Testis (tissue), 3 donors: Measurements from ENCODE around the gene MGLL. TPM values are rescaled to one million over a fixed set of nuclear protein-coding genes. Genes with fewer than 3 reads are reported as not detected.
A peak's percentile ranks its signal among the peaks of the same experiment; 100 is the strongest.

ENCODE experiments used
- DNase-seq: peaks from one replicate; pipeline ENCODE4 v3.0.0-alpha.2; 2019
- H3K27ac ChIP-seq, 2 donors: fragments of 200-600 bp; sonication (generic); one replicate each; pipeline ENCODE4 v1.5.1; 2019
- H3K27me3 ChIP-seq: fragments of 200-600 bp; sonication (generic); one replicate; pipeline ENCODE4 v1.5.1; 2019
- H3K36me3 ChIP-seq: fragments of 200-600 bp; sonication (generic); one replicate; pipeline ENCODE4 v1.5.1; 2017; ENCODE audit warnings: low read depth; ENCODE audit errors: missing control alignments
- H3K4me1 ChIP-seq: fragments of 200-600 bp; sonication (generic); one replicate; pipeline ENCODE4 v1.5.1; 2019
- H3K4me3 ChIP-seq, 2 donors: fragments of 200-600 bp; sonication (generic); one replicate each; pipeline ENCODE4 v1.5.1; 2017 to 2019
- H3K9me3 ChIP-seq: fragments of 200-600 bp; sonication (generic); one replicate; pipeline ENCODE4 v1.5.1; 2017
- POLR2A ChIP-seq: fragments of 450-650 bp; IDR thresholded peaks from one replicate; pipeline ENCODE4 v1.6.1; 2017; ENCODE audit warnings: antibody characterized with exemption, mild to moderate bottlenecking, moderate library complexity
- WGBS, 2 donors: methylation state at CpG; one replicate each; pipeline ENCODE4 v1.1.5; 2018; 5-methylcytosine and 5-hydroxymethylcytosine counted together
- intact Hi-C: fragments of 100-400 bp; cut with DNase I; formaldehyde crosslinking; loops from one replicate; pipeline ENCODE4 v1.15.1; 2023; ENCODE audit warnings: low total_unique reads
- polyA plus RNA-seq: library from polyadenylated mRNA; stranded (reverse); fragments of 350-450 nt; fragmentation: Illumina TruSeq; extraction: RNeasy Lipid Tissue Mini Kit (QIAGEN cat#74804); gene quantifications from one replicate; pipeline ENCODE4 v1.2.3, GENCODE V29; 2014; ENCODE audit warnings: low read depth, low replicate concordance; ENCODE audit not compliant: insufficient read depth
- total RNA-seq, 2 donors: library from RNA; depleted of rRNA; stranded (reverse); fragments of >200 nt; gene quantifications; one replicate each; pipeline ENCODE4 v1.2.3, GENCODE V29; 2016
- TF ChIP-seq, protein P1 (sequence below), 3 experiments: fragments of 450-650 bp in 2 of 3; fragments of 200-600 bp in 1 of 3; sonication (generic) in 1 of 3; IDR thresholded peaks; one replicate each; pipeline ENCODE4 v1.5.1; 2016 to 2019; ENCODE audit warnings: antibody characterized with exemption in 3 of 3, mild to moderate bottlenecking in 2 of 3, moderate library complexity in 1 of 3

The MGLL gene
- total and polyA plus RNA-seq, 3 donors from 2014 or later: 18.3 to 26.0 (median 19.2) TPM

DNA sequence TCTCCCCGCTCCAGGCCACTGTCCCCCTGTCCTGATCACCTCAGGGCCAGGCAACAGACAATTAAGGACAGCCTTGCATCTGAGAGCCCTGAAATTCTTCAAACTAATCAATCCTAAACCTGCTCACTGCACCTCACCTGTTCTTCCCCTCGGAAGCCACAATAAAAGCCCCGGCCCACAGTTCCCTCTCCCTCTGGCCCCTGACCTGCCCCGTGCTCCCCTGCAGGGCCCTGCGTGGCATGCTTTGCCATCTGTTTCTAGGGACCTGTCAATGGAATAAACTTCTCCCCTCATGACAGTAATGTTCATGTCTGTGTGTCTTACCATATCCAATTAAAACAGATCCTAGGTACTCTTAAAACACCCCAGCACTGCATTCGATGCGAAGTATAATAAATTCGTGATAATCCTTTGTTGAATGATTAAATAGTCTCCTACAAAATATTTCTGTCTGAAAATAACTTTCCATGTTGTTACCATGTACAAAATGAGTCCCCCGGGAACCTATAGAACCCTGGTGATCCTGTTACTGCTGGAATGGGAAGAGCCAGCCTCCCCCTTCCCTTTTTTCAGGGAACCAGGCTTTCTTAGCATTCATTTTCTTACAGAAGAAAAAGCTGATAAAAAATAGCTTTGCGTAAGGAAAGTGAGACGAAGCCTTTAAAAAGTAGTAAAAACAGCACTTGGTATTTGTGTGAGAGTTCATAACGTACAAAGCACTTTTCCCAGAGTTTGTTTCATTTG is 90.6 kb downstream of the MGLL start:
- DNase-seq: no peak
- Histone ChIP-seq H3K27me3 (no peaks in the 10 kb centered on the region), H3K9me3 (no peaks in the 10 kb centered on the region), H3K27ac (peak overlapping the region in 1 of 2 donors; percentile 25), H3K36me3 (no peaks in the 10 kb centered on the region), H3K4me1 (peaks cover 52% of the 10 kb centered on the region), H3K4me3 (no peak overlapping the region)
- TF ChIP-seq POLR2A: no peak
- 74 to 75% methylated on average over 12 of the region's 12 CpGs for WGBS, 2 donors
- intact Hi-C loops: no loop called here

DNA sequence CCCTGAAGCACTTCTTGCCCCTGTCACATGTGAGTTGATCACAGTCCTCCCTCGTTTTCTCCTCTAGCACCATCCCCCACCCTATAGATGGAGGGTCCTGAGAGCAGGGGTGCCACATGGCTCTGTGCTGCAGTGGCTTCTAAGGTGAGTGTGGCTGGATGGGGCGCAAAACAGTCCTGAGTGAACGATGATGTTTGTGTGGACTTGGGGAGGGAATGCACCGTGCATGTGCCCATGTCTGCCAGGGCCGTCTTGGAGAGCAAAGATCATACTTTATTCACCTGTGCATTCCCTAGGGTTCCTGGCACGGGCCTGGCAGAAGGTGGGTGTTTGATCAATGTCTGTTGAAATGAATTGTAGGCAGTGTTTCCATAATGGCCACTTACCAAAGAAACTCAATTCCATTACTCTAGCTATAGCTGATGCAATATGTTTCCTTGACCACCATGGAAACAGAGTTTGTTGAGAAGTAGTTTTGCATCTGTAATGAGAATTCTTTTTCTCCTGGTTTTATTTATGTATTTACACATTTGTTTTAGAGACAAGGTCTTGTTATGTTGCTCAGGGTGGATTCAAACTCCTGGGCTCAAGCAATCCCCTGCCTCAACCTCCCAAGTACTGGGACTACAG is 91.5 kb downstream of the MGLL start:
- H3K36me3 ChIP-seq: no peaks in the 10 kb centered on the region
- no peak for DNase-seq
- H3K27me3 ChIP-seq: no peaks in the 10 kb centered on the region
- H3K27ac ChIP-seq: no peak overlapping the region
- H3K4me1 ChIP-seq: peaks cover 43% of the 10 kb centered on the region
- TF ChIP-seq, protein P1, sequence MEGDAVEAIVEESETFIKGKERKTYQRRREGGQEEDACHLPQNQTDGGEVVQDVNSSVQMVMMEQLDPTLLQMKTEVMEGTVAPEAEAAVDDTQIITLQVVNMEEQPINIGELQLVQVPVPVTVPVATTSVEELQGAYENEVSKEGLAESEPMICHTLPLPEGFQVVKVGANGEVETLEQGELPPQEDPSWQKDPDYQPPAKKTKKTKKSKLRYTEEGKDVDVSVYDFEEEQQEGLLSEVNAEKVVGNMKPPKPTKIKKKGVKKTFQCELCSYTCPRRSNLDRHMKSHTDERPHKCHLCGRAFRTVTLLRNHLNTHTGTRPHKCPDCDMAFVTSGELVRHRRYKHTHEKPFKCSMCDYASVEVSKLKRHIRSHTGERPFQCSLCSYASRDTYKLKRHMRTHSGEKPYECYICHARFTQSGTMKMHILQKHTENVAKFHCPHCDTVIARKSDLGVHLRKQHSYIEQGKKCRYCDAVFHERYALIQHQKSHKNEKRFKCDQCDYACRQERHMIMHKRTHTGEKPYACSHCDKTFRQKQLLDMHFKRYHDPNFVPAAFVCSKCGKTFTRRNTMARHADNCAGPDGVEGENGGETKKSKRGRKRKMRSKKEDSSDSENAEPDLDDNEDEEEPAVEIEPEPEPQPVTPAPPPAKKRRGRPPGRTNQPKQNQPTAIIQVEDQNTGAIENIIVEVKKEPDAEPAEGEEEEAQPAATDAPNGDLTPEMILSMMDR (IDR thresholded peaks at IDR 0.05): no peak
- no peak for TF ChIP-seq POLR2A
- H3K4me3 ChIP-seq: no peak overlapping the region
- intact Hi-C loops: no loop called here
- no peaks in the 10 kb centered on the region for H3K9me3 ChIP-seq
- WGBS, 2 donors: 91 to 94% methylated on average over 6 of the region's 6 CpGs

DNA sequence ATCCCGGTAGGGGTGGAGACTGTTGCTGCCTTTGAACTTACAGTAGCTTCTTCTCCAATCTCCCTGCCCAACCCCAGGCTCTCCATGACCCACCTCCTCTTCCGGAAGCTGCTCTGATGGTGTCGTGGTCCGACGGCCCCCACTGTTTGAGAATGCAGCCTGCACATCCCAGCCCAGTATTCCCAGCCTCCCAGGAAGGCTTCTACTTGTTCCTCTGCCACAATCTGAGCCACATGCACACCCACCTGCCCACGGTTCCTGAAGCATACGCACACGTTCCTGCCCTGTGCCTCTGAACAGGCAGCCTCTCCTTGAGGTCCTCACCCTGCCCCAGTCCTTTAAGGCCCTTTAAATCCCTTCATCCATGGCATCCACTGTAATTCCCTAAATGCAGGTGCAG is 92.1 kb downstream of the MGLL start:
- no peaks in the 10 kb centered on the region for H3K27me3 ChIP-seq
- 78 to 79% methylated on average over 8 of the region's 8 CpGs for WGBS, 2 donors
- no peaks in the 10 kb centered on the region for H3K36me3 ChIP-seq
- H3K27ac ChIP-seq: no peak overlapping the region
- TF ChIP-seq, protein P1 (IDR thresholded peaks at IDR 0.05): no peak
- TF ChIP-seq POLR2A: no peak
- DNase-seq: no peak
- intact Hi-C loops: no loop called here
- no peak overlapping the region for H3K4me3 ChIP-seq
- no peaks in the 10 kb centered on the region for H3K9me3 ChIP-seq
- peaks cover 37% of the 10 kb centered on the region for H3K4me1 ChIP-seq

DNA sequence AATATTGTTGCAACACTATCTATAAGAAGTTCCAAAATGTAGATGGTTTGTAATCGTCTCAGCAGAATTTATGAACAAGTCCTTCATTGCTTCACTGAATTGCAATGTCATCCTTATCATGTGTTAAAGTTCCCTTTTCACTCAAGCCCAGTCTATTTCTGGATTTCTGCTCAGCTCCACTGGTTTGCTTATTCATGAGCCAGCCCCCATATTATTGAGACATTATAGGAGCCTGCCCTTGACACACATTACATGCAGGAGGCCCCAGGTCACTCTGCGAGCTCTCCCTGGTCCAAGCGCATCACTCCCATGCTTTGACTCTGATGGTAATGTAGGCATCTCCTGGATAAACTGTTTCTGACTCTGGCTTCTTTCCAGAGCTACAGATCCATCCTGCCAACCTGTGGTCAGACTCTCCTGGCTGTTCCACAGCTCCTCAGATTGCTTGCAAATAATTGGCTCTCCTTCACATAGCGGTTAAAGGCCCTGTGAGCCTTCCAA is 92.7 kb downstream of the MGLL start:
- intact Hi-C loops: no loop called here
- 79 to 81% methylated on average over 4 of the region's 4 CpGs for WGBS, 2 donors
- DNase-seq: no peak
- no peak overlapping the region for H3K27ac ChIP-seq
- no peaks in the 10 kb centered on the region for H3K9me3 ChIP-seq
- no peak overlapping the region for H3K4me3 ChIP-seq
- H3K4me1 ChIP-seq: peaks cover 31% of the 10 kb centered on the region
- no peaks in the 10 kb centered on the region for H3K36me3 ChIP-seq
- no peaks in the 10 kb centered on the region for H3K27me3 ChIP-seq
- TF ChIP-seq, protein P1 (IDR thresholded peaks at IDR 0.05): no peak
- TF ChIP-seq POLR2A: no peak

DNA sequence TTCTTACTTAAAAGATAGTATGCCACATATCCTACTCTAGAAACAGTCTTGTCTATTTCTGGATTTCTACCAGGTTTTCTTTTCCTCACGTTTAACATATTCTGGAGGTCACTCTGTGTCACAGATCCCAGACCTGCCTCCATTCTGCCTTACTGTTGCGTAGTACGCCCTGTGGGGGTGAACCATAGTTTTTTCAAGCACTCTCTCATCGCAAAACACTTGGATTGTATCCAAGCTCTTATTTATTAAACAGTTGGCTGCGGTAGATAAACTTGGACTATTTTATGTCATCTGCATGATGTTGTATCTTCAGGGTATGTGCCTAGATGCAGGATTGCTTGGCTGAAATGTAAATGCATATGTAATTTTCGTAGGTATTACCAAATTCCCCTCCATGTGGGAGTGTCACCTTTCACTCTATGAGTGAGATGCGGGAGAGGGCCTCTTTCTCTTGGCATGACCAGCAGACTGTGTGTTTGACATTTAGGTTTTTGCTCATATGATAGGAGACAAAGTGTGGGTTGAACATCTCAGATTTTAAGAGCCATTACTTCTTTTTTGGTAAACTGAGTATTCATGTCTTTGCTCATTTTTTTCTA is 93.8 kb downstream of the MGLL start:
- WGBS, 2 donors: 65 to 90% methylated on average over 7 of the region's 7 CpGs
- no peaks in the 10 kb centered on the region for H3K9me3 ChIP-seq
- intact Hi-C loops: no loop called here
- no peak for DNase-seq
- no peak overlapping the region for H3K27ac ChIP-seq
- H3K4me3 ChIP-seq: no peak overlapping the region
- H3K36me3 ChIP-seq: no peaks in the 10 kb centered on the region
- TF ChIP-seq POLR2A: no peak
- TF ChIP-seq, protein P1 (IDR thresholded peaks at IDR 0.05): no peak
- peaks cover 20% of the 10 kb centered on the region for H3K4me1 ChIP-seq
- H3K27me3 ChIP-seq: no peaks in the 10 kb centered on the region
